ENCODE results near the gene FPR3.

DNA sequence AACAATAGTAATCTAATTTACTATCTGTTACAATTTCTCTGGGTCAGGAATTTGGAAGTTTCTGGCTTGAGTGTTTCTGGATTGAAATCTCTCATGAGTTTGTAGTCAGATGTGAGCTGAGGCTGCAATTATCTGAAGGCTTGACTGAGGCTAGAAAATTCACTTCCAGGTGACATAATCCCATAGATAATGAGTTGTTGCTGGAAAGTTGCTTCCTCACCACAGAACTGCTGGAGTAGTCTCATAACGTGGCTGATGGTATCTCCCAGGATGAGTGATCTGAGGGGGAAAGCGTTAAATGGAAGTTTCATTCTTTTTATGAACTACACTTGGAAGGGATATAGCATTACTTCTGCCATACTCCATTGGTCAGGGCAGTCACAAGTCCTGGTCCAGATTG lies 15.3 kb upstream of the FPR3 start:
- TF ChIP-seq, protein P1, sequence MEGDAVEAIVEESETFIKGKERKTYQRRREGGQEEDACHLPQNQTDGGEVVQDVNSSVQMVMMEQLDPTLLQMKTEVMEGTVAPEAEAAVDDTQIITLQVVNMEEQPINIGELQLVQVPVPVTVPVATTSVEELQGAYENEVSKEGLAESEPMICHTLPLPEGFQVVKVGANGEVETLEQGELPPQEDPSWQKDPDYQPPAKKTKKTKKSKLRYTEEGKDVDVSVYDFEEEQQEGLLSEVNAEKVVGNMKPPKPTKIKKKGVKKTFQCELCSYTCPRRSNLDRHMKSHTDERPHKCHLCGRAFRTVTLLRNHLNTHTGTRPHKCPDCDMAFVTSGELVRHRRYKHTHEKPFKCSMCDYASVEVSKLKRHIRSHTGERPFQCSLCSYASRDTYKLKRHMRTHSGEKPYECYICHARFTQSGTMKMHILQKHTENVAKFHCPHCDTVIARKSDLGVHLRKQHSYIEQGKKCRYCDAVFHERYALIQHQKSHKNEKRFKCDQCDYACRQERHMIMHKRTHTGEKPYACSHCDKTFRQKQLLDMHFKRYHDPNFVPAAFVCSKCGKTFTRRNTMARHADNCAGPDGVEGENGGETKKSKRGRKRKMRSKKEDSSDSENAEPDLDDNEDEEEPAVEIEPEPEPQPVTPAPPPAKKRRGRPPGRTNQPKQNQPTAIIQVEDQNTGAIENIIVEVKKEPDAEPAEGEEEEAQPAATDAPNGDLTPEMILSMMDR (IDR thresholded peaks at IDR 0.05 in 8 of 11, conservative IDR thresholded peaks at IDR 0.05 in 3 of 11): no peak
- TF ChIP-seq POLR2AphosphoS5 (IDR thresholded peaks at IDR 0.05) (no peak), POLR2A (IDR thresholded peaks at IDR 0.05) (no peak)
